RWPE2 (cell line): ENCODE data around the gene SYDE1.

Experiments
- ATAC-seq: fragments of 200-7000 bp; cut with Tn5 transposase; 3 replicates; pipeline ENCODE4 v1.9.1; 2021; ENCODE audit warnings: low read depth
- DNase-seq: peaks from one replicate; pipeline ENCODE4 v3.0.0-alpha.2; 2020; ENCODE audit warnings: low spot score
- H3K27ac ChIP-seq: fragments of 450-650 bp; 2 replicates; pipeline ENCODE4 v1.5.1; 2017; ENCODE audit warnings: mild to moderate bottlenecking; ENCODE audit not compliant: poor library complexity, severe bottlenecking
- H3K27me3 ChIP-seq: fragments of 250-450 bp; sonication (Bioruptor Pico); 2 replicates; pipeline ENCODE4 v1.5.1; 2021; ENCODE audit warnings: mild to moderate bottlenecking, moderate library complexity; ENCODE audit not compliant: insufficient read depth, poor library complexity, severe bottlenecking
- H3K36me3 ChIP-seq: fragments of 250-450 bp; sonication (Bioruptor Pico); 2 replicates; pipeline ENCODE4 v1.5.1; 2020; ENCODE audit warnings: low read depth, mild to moderate bottlenecking, moderate library complexity
- H3K4me1 ChIP-seq: fragments of 250-450 bp; sonication (Bioruptor Pico); 2 replicates; pipeline ENCODE4 v1.5.1; 2021; ENCODE audit warnings: mild to moderate bottlenecking, moderate library complexity; ENCODE audit not compliant: insufficient read depth, poor library complexity, severe bottlenecking
- H3K4me3 ChIP-seq: fragments of 250-450 bp; sonication (Bioruptor Pico); 2 replicates; pipeline ENCODE4 v1.5.1; 2021; ENCODE audit warnings: mild to moderate bottlenecking, moderate library complexity; ENCODE audit not compliant: severe bottlenecking
- H3K9me3 ChIP-seq: fragments of 250-450 bp; sonication (Bioruptor Pico); 2 replicates; pipeline ENCODE4 v1.5.1; 2021; ENCODE audit warnings: mild to moderate bottlenecking, moderate library complexity; ENCODE audit not compliant: severe bottlenecking
- TF ChIP-seq, protein P1 (sequence below): fragments of 450-650 bp; IDR thresholded peaks from one replicate; pipeline ENCODE4 v1.5.1; 2017; ENCODE audit warnings: mild to moderate bottlenecking, moderate library complexity; ENCODE audit not compliant: poor library complexity, severe bottlenecking

Gene SYDE1

DNA sequence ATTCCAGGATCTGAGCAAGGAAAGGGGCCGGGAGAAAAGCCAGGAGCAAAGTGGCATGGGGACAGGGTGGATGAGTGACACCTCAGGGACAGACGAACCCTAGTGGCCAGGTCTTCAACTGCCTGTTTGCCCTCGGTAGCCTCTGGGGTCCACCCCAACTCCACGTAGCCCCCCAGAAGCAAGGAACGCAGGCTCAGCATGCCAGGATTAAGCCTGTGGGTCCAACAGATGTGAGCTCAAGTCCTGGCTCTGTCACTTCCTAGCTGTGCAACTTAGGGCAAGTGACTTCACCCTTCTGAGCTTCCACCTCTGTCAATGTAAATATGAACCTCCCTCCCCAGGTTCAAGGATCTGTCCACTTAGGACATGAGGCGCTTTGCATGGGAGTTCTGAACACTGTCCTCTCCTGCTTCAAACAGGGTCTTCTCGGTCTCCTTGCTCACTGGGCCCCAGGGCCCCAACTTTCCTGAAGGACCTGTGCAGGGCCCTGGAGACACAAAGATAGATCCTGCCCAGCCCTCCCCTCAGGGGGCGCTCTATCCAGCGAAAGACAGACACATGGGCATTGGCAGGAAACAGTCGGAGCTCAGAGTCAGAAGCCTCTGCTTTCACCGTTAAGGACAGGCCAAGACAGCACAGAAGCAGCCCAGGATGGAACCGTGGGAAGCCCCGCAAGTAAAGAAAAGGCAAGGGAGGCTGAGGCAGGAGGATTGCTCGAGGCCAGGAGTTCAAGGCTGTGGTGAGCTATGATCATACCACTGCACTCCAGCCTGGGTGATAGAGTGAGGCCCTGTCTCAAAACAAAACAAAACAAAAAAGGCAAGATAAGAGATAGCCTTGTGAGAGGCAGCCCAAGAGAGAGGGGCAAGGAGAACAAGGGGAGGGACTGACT, 13.2 kb downstream of the SYDE1 start:
- no peaks in the 10 kb centered on the region for H3K27me3 ChIP-seq
- H3K4me3 ChIP-seq: no peak overlapping the region
- ATAC-seq: no peak
- no peaks in the 10 kb centered on the region for H3K4me1 ChIP-seq
- TF ChIP-seq, protein P1, sequence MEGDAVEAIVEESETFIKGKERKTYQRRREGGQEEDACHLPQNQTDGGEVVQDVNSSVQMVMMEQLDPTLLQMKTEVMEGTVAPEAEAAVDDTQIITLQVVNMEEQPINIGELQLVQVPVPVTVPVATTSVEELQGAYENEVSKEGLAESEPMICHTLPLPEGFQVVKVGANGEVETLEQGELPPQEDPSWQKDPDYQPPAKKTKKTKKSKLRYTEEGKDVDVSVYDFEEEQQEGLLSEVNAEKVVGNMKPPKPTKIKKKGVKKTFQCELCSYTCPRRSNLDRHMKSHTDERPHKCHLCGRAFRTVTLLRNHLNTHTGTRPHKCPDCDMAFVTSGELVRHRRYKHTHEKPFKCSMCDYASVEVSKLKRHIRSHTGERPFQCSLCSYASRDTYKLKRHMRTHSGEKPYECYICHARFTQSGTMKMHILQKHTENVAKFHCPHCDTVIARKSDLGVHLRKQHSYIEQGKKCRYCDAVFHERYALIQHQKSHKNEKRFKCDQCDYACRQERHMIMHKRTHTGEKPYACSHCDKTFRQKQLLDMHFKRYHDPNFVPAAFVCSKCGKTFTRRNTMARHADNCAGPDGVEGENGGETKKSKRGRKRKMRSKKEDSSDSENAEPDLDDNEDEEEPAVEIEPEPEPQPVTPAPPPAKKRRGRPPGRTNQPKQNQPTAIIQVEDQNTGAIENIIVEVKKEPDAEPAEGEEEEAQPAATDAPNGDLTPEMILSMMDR: no peak
- no peak for DNase-seq
- peaks cover 75% of the 10 kb centered on the region for H3K36me3 ChIP-seq
- no peak overlapping the region for H3K27ac ChIP-seq
- H3K9me3 ChIP-seq: no peaks in the 10 kb centered on the region

DNA sequence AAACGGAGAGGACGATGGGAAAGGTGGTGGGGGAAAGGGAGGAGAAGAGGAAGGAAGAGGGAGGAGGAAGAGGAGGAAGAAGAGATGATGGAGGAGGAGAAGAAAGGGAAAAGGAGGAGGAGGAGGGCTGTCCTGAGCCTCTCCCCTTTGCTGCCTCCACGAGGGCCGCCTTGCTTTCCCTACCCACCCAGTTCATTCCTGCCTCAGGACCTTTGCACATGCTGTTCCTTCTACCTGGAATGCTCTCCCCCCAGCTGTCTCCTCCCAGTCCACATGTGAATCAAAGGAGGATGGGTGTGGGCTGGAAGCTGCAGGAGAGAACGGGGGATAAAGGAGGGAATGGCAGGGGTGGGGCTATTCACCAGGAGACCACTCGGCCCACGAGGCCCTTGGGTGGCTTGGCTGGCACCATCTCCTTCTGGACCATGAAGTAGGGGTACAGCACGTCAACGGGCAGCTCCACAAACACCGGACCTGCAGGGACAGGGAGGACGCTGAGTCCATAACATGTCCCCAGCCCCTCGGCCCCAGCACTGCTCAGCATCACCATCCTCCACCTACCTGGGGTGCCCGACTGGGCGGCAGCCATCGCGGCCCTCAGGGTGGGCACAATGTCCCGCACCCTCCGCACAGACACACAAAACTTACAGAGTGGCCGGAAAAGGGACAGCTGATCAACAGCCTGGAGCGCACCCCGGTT, 15.3 kb downstream of the SYDE1 start:
- TF ChIP-seq, protein P1: no peak
- no peak for ATAC-seq
- peak; percentile 12 for DNase-seq
- no peaks in the 10 kb centered on the region for H3K27me3 ChIP-seq
- peaks cover 4% of the 10 kb centered on the region for H3K4me1 ChIP-seq
- H3K4me3 ChIP-seq: no peak overlapping the region
- H3K9me3 ChIP-seq: no peaks in the 10 kb centered on the region
- peaks cover 54% of the 10 kb centered on the region for H3K36me3 ChIP-seq
- no peak overlapping the region for H3K27ac ChIP-seq

DNA sequence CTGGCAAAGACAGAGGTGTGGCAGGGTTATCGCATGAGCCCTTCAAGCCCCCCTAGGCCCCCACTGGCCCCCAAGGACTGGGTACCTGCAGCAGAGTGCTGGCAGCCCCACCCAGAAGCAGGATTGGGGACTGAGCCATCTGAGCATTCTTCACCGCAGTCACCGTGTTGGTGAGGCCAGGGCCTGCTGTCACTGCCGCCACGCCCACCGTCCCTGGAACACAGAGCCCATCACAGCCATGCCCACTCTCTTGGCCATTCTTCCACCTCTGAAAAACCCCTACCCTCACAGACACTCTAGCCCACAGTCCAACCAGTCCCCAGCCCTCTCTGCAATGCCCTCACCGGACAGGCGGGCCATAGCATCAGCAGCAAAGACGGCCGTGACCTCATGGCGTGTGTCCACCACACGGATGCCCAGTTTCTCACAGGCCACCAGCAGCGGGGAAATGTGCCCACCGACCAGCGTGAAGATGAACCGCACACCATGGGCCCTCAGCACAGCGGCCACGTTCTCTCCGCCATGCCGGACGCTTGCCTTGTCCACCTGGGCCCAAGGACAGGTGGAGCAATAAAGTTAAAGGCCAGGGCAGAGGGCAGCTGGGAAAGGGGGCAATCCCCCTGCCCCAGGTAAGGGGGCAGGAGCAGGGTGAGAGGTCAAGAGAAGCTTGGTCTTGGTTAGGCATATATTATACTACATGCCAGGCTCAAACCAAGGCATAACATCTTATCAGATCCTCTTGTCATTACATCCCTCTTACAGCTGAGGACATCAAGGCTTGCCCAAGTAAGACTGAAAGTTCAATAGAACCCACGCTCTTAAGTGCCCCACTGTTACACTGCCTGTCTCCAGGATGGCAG, 16.1 kb downstream of the SYDE1 start:
- ATAC-seq: no peak
- peaks cover 4% of the 10 kb centered on the region for H3K4me1 ChIP-seq
- no peak overlapping the region for H3K4me3 ChIP-seq
- H3K27ac ChIP-seq: no peak overlapping the region
- DNase-seq: peak; percentile 38
- no peaks in the 10 kb centered on the region for H3K9me3 ChIP-seq
- peaks cover 46% of the 10 kb centered on the region for H3K36me3 ChIP-seq
- TF ChIP-seq, protein P1: no peak
- no peaks in the 10 kb centered on the region for H3K27me3 ChIP-seq

DNA sequence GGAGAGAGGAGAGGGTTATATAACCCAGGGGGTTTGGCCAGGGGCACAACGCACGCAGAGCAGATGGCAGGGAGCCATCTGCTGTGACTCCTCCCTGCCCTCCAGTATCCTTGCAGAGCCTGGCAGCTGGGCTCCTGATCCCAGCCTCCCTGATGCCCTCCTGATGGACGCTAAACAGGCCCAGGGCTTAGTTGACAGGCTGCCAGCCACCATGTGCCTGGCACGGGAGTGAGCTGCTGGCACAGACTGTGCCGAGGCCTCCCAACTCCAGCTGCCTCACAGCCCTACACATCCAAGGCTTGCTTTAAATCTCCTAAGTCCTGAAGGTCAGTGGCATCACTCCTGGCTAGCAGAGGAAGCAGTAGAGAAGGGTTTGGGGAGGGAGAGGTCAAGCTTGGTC, 16.7 kb downstream of the SYDE1 start:
- Histone ChIP-seq H3K4me1 (peaks cover 4% of the 10 kb centered on the region), H3K27ac (peak overlapping the region; percentile 49), H3K9me3 (no peaks in the 10 kb centered on the region), H3K27me3 (no peaks in the 10 kb centered on the region), H3K4me3 (no peak overlapping the region), H3K36me3 (peaks cover 39% of the 10 kb centered on the region)
- peak; percentile 28 for DNase-seq
- ATAC-seq: no peak
- TF ChIP-seq, protein P1: no peak
